A549 (cell line): Measurements from ENCODE around the gene PSG1. TPM values are rescaled to one million over a fixed set of nuclear protein-coding genes. Genes with fewer than 3 reads are reported as not detected.
"Not testable (repeated sequence)": the region's sequence is repeated elsewhere in the genome, so short reads cannot be mapped to it uniquely, and the experiment has no call there.

Source experiments
- ATAC-seq, 2 experiments: fragments of 200-7000 bp in 1 of 2; fragments of >200 bp in 1 of 2; cut with Nextera tagmentation in 1 of 2; cut with Tn5 transposase in 1 of 2; 3 replicates each; pipeline versions ENCODE4 v1.8.0 to v1.9.1; 2018 to 2020; ENCODE audit warnings: mild to moderate bottlenecking in 1 of 2, moderate library complexity in 1 of 2
- CTCF ChIA-PET: fragments of 300-600 bp; sonication (Branson Sonifier 250); formaldehyde crosslinking; extraction: SDS; loops from one replicate; lab custom pipeline; 2021; ENCODE audit warnings: antibody characterized with exemption, inconsistent platforms; lab: Yijun Ruan, JAX
- POLR2A ChIA-PET: fragments of 350-600 bp; formaldehyde crosslinking; extraction: SDS; loops from one replicate; lab custom pipeline; 2021; ENCODE audit warnings: antibody characterized with exemption, inconsistent platforms; lab: Yijun Ruan, JAX
- DNase-seq, 2 experiments: peaks; one replicate each; pipeline versions ENCODE4 v3.0.0 to v3.0.0-alpha.2; 2011 to 2016; ENCODE audit warnings: low read depth in 1 of 2, low spot score in 1 of 2
- FAIRE-seq: peaks from 2 replicates; lab custom pipeline; 2011; peaks lifted over from hg19 to GRCh38; lab: Jason Lieb, UNC
- H3K27ac ChIP-seq, 2 experiments: fragments of >200 bp; sonication (Bioruptor Twin); formaldehyde crosslinking; 3 replicates each; pipeline ENCODE4 v1.5.1; 2016 to 2017
- H3K4me1 ChIP-seq: fragments of >200 bp; sonication (Bioruptor Twin); formaldehyde crosslinking; 3 replicates; pipeline ENCODE4 v1.6.1; 2016
- H3K4me2 ChIP-seq: fragments of >200 bp; sonication (Bioruptor Twin); formaldehyde crosslinking; 3 replicates; pipeline ENCODE4 v1.6.1; 2016
- H3K4me3 ChIP-seq: fragments of >200 bp; sonication (Bioruptor Twin); formaldehyde crosslinking; 3 replicates; pipeline ENCODE4 v1.5.1; 2016
- H3K9me3 ChIP-seq: fragments of >200 bp; sonication (Bioruptor Twin); formaldehyde crosslinking; 3 replicates; pipeline ENCODE4 v1.6.1; 2016
- CEBPB ChIP-seq, 2 experiments: fragments of >200 bp in 1 of 2; sonication (Bioruptor Twin) in 1 of 2; formaldehyde crosslinking in 1 of 2; IDR thresholded peaks; 2 replicates each; pipeline ENCODE4 v1.6.1; 2012 to 2016
- EP300 ChIP-seq, 2 experiments: fragments of >200 bp; sonication (Bioruptor Twin); formaldehyde crosslinking; IDR thresholded peaks; 2 replicates in 1 of 2; 3 replicates in 1 of 2; pipeline ENCODE4 v1.6.1; 2016 to 2017
- FOSL2 ChIP-seq, 2 experiments: fragments of 450-650 bp in 1 of 2; fragments of >200 bp in 1 of 2; sonication (Bioruptor Twin) in 1 of 2; formaldehyde crosslinking; IDR thresholded peaks; 2 replicates each; pipeline versions ENCODE4 v1.5.0 to v1.6.1; 2016 to 2020; ENCODE audit warnings: mild to moderate bottlenecking in 1 of 2, moderate library complexity in 1 of 2
- JUNB ChIP-seq: fragments of >200 bp; sonication (Bioruptor Twin); formaldehyde crosslinking; IDR thresholded peaks from 2 replicates; pipeline ENCODE4 v1.6.1; 2016
- MAFK ChIP-seq: fragments of 450-650 bp; IDR thresholded peaks from 2 replicates; pipeline ENCODE4 v1.6.1; 2014; ENCODE audit not compliant: partially characterized antibody
- RAD21 ChIP-seq, 2 experiments: fragments of >200 bp in 1 of 2; sonication (Bioruptor Twin) in 1 of 2; formaldehyde crosslinking in 1 of 2; IDR thresholded peaks in 1 of 2; conservative IDR thresholded peaks in 1 of 2; 2 replicates in 1 of 2; 3 replicates in 1 of 2; pipeline ENCODE4 v1.6.1; 2012 to 2018; ENCODE audit warnings: inconsistent platforms in 1 of 2
- SMC3 ChIP-seq: fragments of >200 bp; sonication (Bioruptor Twin); formaldehyde crosslinking; IDR thresholded peaks from 3 replicates; pipeline ENCODE4 v1.6.1; 2018; ENCODE audit warnings: inconsistent platforms
- WGBS: methylation state at CpG from one replicate; pipeline ENCODE4 v1.1.6; 2017; ENCODE audit errors: missing lambda C conversion rate; 5-methylcytosine and 5-hydroxymethylcytosine counted together
- polyA plus RNA-seq, 4 experiments: library from polyadenylated mRNA; depleted of rRNA in 3 of 4; stranded (reverse); fragments of >200 nt; fragmentation: RNase III in 1 of 4; extraction: RNeasy Plus Mini Kit Qiagen cat#74134 plus additional on column Dnase treatment in 1 of 4; gene quantifications; 2 replicates in 3 of 4; 3 replicates in 1 of 4; pipeline ENCODE4 v1.2.3, GENCODE V29; 2011 to 2017
- TF ChIP-seq, protein P1 (sequence below): IDR thresholded peaks from 2 replicates; pipeline ENCODE4 v1.6.1; 2012
- TF ChIP-seq, protein P2 (sequence below): fragments of >200 bp; sonication (Bioruptor Twin); formaldehyde crosslinking; IDR thresholded peaks from 3 replicates; pipeline ENCODE4 v1.5.1; 2016
- TF ChIP-seq, protein P3 (sequence below): IDR thresholded peaks from 2 replicates; pipeline ENCODE4 v1.6.1; 2012; ENCODE audit warnings: low read depth, borderline replicate concordance

The PSG1 gene
- polyA plus RNA-seq, 2 of the 4 experiments (the other 2 are of a cell fraction) = 0.16 to 0.41 TPM

DNA sequence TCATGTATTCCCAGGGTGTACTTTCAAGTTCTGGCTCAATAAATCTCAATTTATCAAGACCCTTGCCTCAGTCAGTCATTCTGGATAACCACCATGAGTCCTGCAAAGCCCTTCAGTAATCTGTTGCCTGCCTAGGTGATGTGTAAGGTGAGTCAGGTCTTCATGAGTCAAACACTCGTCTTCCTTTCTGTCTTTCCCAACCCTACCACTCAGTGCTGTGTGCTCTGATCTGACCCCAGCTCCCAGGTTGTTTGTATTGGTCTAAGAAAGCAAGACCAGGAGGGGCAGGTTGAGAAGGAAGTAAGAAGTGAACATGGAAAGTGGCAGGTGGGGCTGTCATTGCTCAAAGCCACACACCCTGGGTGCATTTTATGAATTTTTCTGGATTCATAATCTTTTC lies 18.2 kb upstream of the PSG1 start:
- TF ChIP-seq JUNB (0 out of 2 replicates have a peak, but pooled peaks have one; percentile 26), CEBPB (IDR thresholded peaks at IDR 0.05) (peak; percentile 25 to 60; a peak in 3 of 4 replicates), EP300 (IDR thresholded peaks at IDR 0.05) (peak in 1 of 2 experiments; percentile 48; a peak in 1 of 5 replicates), FOSL2 (IDR thresholded peaks at IDR 0.05) (peak; percentile 39), FOSL2 (CRISPR knock-in tag; IDR thresholded peaks at IDR 0.05) (peak; percentile 86)
- TF ChIP-seq, protein P1, sequence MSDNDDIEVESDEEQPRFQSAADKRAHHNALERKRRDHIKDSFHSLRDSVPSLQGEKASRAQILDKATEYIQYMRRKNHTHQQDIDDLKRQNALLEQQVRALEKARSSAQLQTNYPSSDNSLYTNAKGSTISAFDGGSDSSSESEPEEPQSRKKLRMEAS = 0 out of 2 replicates have a peak, but pooled peaks have one; percentile 41
- TF ChIP-seq, all 56 proteins: peak for 5; not testable (repeated sequence) for 51
- peak in 1 of 2 experiments; percentile 79; a peak in 3 of 6 replicates for ATAC-seq
- peaks cover 32% of the 10 kb centered on the region; the same call in 2 of the 3 replicates for H3K9me3 ChIP-seq
- peak; percentile 38 to 79 for DNase-seq
- H3K4me3 ChIP-seq, POLR2A ChIA-PET: not testable (repeated sequence)
- H3K4me2 ChIP-seq = peak overlapping the region; percentile 53
- WGBS = 3% methylated on average over 1 of the region's 1 CpG
- peak overlapping the region; percentile 68 to 84 for H3K27ac ChIP-seq
- peak; percentile 94 for FAIRE-seq
- CTCF ChIA-PET = interaction anchor here (0.9 to 2.1 kb wide), 3 partner anchors 10 to 331 kb away, joined by 3 to 5 read pairs (median 4); no protein-coding TSS in a partner anchor
- peaks cover 36% of the 10 kb centered on the region for H3K4me1 ChIP-seq

DNA sequence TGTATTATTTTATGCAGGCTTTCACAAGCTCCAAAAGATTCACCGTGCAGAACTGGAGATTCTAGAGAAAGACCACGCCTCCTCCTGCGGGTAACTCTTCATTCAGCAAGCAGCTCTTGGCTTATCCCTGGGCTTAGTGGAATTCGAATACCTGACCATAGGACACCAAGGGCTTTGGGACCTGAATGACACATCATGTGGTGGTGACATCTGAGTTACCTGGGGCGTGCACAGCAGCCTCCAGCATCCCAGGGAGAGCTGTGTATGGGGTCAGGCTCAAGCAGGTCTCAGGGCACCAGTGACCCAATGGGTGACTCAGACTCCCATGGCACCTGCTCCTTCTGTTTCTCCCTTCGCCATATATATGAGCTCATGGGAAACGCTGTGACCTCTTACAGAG lies 10.9 kb upstream of the PSG1 start:
- H3K4me2 ChIP-seq, H3K4me3 ChIP-seq, H3K27ac ChIP-seq, FAIRE-seq, ATAC-seq, DNase-seq, H3K4me1 ChIP-seq, POLR2A ChIA-PET: not testable (repeated sequence)
- H3K9me3 ChIP-seq = peaks cover 59% of the 10 kb centered on the region
- WGBS = 88% methylated on average over 7 of the region's 7 CpGs
- CTCF ChIA-PET = interaction anchor here (1.3 kb wide), 1 partner anchor 197 kb away, joined by 10 read pairs; no protein-coding TSS in a partner anchor

DNA sequence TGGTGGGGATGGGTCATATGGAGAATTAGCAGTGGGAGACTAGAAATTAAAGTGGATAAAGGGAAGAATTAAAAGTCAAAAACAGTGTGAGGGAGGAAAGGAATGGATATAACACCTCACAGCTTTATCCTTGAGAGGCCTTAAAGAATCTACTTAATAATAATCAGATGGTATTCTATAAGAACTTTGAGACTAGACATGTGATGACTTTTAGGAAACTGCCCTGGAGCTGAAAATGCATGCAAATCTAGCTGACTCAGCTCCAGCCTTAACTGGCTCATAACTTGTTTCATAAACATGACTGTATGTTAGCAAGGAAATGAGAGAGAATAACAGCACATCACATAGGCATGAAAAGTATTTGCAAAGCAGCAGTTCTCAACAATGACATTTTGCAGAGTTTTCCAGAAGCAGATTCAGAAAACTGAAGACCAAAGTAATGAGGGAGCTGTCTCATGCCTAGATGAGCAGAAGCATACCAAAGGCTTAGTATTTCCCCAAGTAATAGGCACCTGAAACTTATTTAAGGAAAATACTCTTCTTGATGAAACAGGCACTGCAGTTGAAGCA lies 8.4 kb upstream of the PSG1 start:
- H3K4me2 ChIP-seq, H3K4me3 ChIP-seq, H3K4me1 ChIP-seq, POLR2A ChIA-PET, ATAC-seq, DNase-seq: not testable (repeated sequence)
- H3K27ac ChIP-seq = peak overlapping the region in 1 of 2 experiments; percentile 40; a peak in 2 of 6 replicates
- peak; percentile 98 for FAIRE-seq
- peak; percentile 78 for TF ChIP-seq MAFK
- CTCF ChIA-PET = interaction anchor here (0.9 to 6.1 kb wide), 3 partner anchors 10 to 94 kb away, joined by 3 to 94 read pairs (median 5); no protein-coding TSS in a partner anchor
- peaks cover 50% of the 10 kb centered on the region for H3K9me3 ChIP-seq

DNA sequence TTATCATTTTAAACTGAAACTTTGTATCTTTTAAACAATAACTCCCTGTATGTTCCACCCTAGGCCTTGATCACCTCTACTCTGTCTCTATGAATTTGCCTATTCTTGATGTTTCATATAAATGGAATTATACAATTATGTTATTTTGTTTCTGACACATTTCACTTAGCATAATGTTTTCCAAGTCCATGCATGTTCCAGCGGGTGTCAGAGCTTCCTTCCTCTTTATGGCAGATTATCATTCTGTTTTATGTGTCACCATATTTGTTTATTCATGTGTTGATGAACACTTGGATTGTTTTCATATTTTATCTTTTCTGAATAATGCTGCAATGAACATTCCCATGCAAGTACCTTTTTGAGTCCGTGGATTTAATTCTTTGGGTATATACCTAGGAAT lies 3.2 kb upstream of the PSG1 start:
- H3K4me3 ChIP-seq, H3K27ac ChIP-seq, FAIRE-seq, H3K4me1 ChIP-seq, ATAC-seq, POLR2A ChIA-PET, DNase-seq, H3K4me2 ChIP-seq: not testable (repeated sequence)
- WGBS = 95% methylated on average over 2 of the region's 2 CpGs
- H3K9me3 ChIP-seq = peaks cover 36% of the 10 kb centered on the region; the same call in 2 of the 3 replicates
- CTCF ChIA-PET = interaction anchor here (1.1 to 6.1 kb wide), 6 partner anchors 30 to 189 kb away, joined by 3 to 94 read pairs (median 4); no protein-coding TSS in a partner anchor

DNA sequence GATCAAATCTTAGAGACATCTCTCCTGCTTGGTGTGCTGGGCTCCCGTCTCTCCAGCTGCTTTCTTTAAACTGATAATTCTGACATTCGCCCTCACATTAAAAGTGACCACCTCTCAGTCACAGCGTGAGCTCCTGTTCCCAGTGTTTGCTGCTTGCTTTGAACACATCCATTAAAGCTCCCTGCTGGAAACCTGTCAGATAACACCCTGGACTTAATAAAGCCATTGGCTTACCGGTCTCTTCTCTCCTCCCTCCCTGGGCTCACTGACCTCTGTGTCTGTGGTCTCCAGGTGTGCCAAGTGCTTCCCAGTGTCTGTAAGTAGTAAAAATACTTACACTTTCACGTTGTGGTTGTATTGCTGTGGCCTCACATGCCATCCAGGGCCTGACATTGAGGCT lies 2.5 kb upstream of the PSG1 start:
- DNase-seq, H3K4me2 ChIP-seq, H3K4me1 ChIP-seq, POLR2A ChIA-PET, FAIRE-seq, ATAC-seq, H3K4me3 ChIP-seq: not testable (repeated sequence)
- 87% methylated on average over 5 of the region's 5 CpGs for WGBS
- CTCF ChIA-PET = interaction anchor here (1.6 to 6.1 kb wide), 4 partner anchors 30 to 188 kb away, joined by 3 to 94 read pairs (median 4); no protein-coding TSS in a partner anchor
- peak overlapping the region; percentile 13 to 67; a peak in 3 of 6 replicates for H3K27ac ChIP-seq
- peaks cover 29% of the 10 kb centered on the region; the same call in 2 of the 3 replicates for H3K9me3 ChIP-seq

DNA sequence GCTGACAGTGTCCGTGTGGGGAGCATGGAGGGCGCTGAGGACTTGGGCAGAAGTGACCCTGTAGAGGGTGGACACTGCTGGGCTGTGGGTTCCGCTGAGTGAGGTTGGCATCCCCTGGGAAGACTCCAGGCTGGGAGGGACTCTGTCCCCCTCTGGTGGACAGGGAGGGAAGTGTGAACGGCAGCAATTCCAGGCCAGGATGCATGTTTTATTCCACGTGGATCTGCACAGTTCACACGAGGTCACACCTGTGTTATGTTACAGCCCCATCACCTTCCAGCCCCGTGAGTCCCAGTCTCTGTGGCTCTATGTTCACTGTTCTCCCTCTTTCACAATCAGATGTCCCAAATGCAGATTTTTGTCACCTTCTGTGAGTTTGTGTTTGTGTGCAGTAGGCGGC lies 1.8 kb upstream of the PSG1 start:
- Histone ChIP-seq H3K9me3 (peaks cover 26% of the 10 kb centered on the region; the same call in 2 of the 3 replicates), H3K4me1 (peaks cover 13% of the 10 kb centered on the region; the same call in 2 of the 3 replicates), H3K27ac (peak overlapping the region in 1 of 2 experiments; percentile 66; a peak in 2 of 6 replicates)
- WGBS = 70% methylated on average over 8 of the region's 8 CpGs
- ATAC-seq = peak in 1 of 2 experiments; percentile 16; a peak in 1 of 6 replicates
- TF ChIP-seq, protein P2, sequence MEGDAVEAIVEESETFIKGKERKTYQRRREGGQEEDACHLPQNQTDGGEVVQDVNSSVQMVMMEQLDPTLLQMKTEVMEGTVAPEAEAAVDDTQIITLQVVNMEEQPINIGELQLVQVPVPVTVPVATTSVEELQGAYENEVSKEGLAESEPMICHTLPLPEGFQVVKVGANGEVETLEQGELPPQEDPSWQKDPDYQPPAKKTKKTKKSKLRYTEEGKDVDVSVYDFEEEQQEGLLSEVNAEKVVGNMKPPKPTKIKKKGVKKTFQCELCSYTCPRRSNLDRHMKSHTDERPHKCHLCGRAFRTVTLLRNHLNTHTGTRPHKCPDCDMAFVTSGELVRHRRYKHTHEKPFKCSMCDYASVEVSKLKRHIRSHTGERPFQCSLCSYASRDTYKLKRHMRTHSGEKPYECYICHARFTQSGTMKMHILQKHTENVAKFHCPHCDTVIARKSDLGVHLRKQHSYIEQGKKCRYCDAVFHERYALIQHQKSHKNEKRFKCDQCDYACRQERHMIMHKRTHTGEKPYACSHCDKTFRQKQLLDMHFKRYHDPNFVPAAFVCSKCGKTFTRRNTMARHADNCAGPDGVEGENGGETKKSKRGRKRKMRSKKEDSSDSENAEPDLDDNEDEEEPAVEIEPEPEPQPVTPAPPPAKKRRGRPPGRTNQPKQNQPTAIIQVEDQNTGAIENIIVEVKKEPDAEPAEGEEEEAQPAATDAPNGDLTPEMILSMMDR = peak; percentile 46
- TF ChIP-seq, protein P1 = peak; percentile 90
- peak; percentile 49 for TF ChIP-seq SMC3
- TF ChIP-seq, protein P3, sequence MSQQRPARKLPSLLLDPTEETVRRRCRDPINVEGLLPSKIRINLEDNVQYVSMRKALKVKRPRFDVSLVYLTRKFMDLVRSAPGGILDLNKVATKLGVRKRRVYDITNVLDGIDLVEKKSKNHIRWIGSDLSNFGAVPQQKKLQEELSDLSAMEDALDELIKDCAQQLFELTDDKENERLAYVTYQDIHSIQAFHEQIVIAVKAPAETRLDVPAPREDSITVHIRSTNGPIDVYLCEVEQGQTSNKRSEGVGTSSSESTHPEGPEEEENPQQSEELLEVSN = peak; percentile 80
- TF ChIP-seq RAD21 (conservative IDR thresholded peaks at IDR 0.05 in 1 of 2, IDR thresholded peaks at IDR 0.05 in 1 of 2) = peak; percentile 49 to 75; a peak in 4 of 5 replicates
- FAIRE-seq, H3K4me3 ChIP-seq, POLR2A ChIA-PET, H3K4me2 ChIP-seq: not testable (repeated sequence)
- peak in 1 of 2 experiments; percentile 57 for DNase-seq
- CTCF ChIA-PET = interaction anchor here (0.6 to 2.1 kb wide), 7 partner anchors 21 to 1162 kb away, joined by 3 to 4 read pairs (median 3); no protein-coding TSS in a partner anchor

DNA sequence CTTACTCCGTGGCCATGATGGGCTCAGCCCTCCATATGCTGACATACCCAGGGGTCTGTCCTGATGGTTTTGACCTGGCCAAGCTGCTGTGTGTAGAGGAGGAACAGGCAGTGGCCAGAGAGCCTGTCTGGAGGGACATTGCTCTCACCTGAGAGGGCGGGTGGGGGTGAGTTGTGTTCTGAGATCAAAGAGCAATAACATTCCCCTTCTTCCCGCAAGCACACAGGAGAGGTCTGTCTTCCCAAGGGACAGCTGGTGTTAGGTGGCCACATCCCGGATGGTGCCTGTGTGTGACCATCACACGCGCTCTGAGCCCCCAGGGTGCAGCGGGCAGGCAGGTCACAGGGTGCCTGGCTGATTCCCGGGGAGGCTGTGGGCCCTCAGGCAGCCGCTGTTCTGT lies 1.1 kb upstream of the PSG1 start:
- Histone ChIP-seq H3K4me1 (peaks cover 19% of the 10 kb centered on the region), H3K9me3 (peaks cover 20% of the 10 kb centered on the region; the same call in 2 of the 3 replicates), H3K27ac (peak overlapping the region in 1 of 2 experiments; percentile 66; a peak in 3 of 6 replicates)
- ATAC-seq, DNase-seq, H3K4me3 ChIP-seq, H3K4me2 ChIP-seq, FAIRE-seq, POLR2A ChIA-PET: not testable (repeated sequence)
- 91% methylated on average over 9 of the region's 9 CpGs for WGBS
- CTCF ChIA-PET = interaction anchor here (0.6 to 2.1 kb wide), 8 partner anchors 20 to 1162 kb away, joined by 3 to 5 read pairs (median 4); no protein-coding TSS in a partner anchor
